SU-DHL-6 (cell line): Measurements from ENCODE around the gene KLRK1.

Experiments used
- H2AFZ ChIP-seq: fragments of 200-600 bp; sonication (generic); 2 replicates; pipeline ENCODE4 v1.6.1; 2014; ENCODE audit warnings: low read depth, mild to moderate bottlenecking, moderate library complexity, mixed read lengths, antibody characterized with exemption, low read length; ENCODE audit not compliant: severe bottlenecking
- H3F3A ChIP-seq: fragments of 200-600 bp; shearing (Covaris generic); 2 replicates; pipeline ENCODE4 v1.6.0; 2016; ENCODE audit warnings: antibody characterized with exemption, mild to moderate bottlenecking; ENCODE audit not compliant: insufficient read depth
- H3K27ac ChIP-seq: fragments of 200-600 bp; sonication (generic); 2 replicates; pipeline ENCODE4 v1.5.1; 2016; ENCODE audit warnings: low read depth, mild to moderate bottlenecking, low read length, moderate library complexity, mixed read lengths
- H3K27me3 ChIP-seq: fragments of 200-600 bp; sonication (generic), shearing (Covaris generic); 2 replicates; pipeline ENCODE4 v1.6.0; 2014; ENCODE audit warnings: mild to moderate bottlenecking, low read length
- H3K36me3 ChIP-seq: fragments of 200-600 bp; sonication (generic); 2 replicates; pipeline ENCODE4 v1.6.1; 2014; ENCODE audit warnings: mild to moderate bottlenecking, low read length, mixed read lengths
- H3K4me2 ChIP-seq: fragments of 300-600, 200-600 bp; shearing (Covaris generic), sonication (generic); 2 replicates; pipeline ENCODE4 v1.6.0; 2014; ENCODE audit warnings: low read length, low read depth, mild to moderate bottlenecking; ENCODE audit not compliant: poor library complexity, severe bottlenecking
- H3K4me3 ChIP-seq: fragments of 200-600 bp; sonication (generic); 2 replicates; pipeline ENCODE4 v1.5.1; 2014; ENCODE audit warnings: antibody characterized with exemption, low read length, mild to moderate bottlenecking, mixed read lengths; ENCODE audit not compliant: insufficient read depth, poor library complexity, severe bottlenecking
- H3K79me2 ChIP-seq: fragments of 200-600 bp; sonication (generic); 2 replicates; pipeline ENCODE4 v1.6.1; 2014; ENCODE audit warnings: mild to moderate bottlenecking, low read length, moderate library complexity; ENCODE audit not compliant: insufficient read depth
- H3K9ac ChIP-seq: fragments of 200-600 bp; sonication (generic); 2 replicates; pipeline ENCODE4 v1.7.0; 2014; ENCODE audit warnings: mild to moderate bottlenecking, low read length
- H3K9me2 ChIP-seq: fragments of 200-600 bp; sonication (generic); replicated peaks from 2 replicates; pipeline ENCODE4 v1.6.1; 2014; ENCODE audit warnings: low read length; ENCODE audit not compliant: insufficient read depth
- H3K9me3 ChIP-seq: fragments of 200-600 bp; sonication (generic); 2 replicates; pipeline ENCODE4 v1.6.1; 2014; ENCODE audit warnings: low read length, mixed read lengths; ENCODE audit not compliant: insufficient read depth
- H4K20me1 ChIP-seq: fragments of 200-600 bp; sonication (generic); 2 replicates; pipeline ENCODE4 v1.6.1; 2014; ENCODE audit warnings: low read depth, mild to moderate bottlenecking, antibody characterized with exemption, low read length, moderate library complexity, mixed read lengths
- EZH2phosphoT487 ChIP-seq: fragments of 200-600 bp; sonication (generic), shearing (Covaris generic); conservative IDR thresholded peaks from 2 replicates; pipeline ENCODE4 v1.6.1; 2018; ENCODE audit warnings: mild to moderate bottlenecking, antibody characterized with exemption, low read length, moderate library complexity, mixed read lengths
- TF ChIP-seq, protein P1 (sequence below): fragments of 200-600 bp; sonication (generic); IDR thresholded peaks from one replicate; pipeline ENCODE4 v1.5.1; 2017; ENCODE audit warnings: antibody characterized with exemption, mild to moderate bottlenecking, low read length, moderate library complexity; ENCODE audit not compliant: insufficient read depth, poor library complexity, severe bottlenecking

Gene KLRK1

DNA sequence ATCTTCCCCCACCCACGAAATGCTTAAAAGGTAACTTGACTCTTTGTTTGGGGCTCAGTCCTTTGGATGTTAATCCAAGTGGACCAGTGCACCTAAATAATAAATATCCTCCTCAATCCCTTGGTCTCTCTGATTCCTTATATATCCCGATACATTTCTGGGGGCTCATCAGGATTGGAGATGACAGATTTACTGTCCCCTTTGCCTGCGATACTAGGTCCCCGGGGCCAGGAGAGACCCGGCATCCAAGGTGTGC, 26.3 kb downstream of the KLRK1 start:
- no peaks in the 10 kb centered on the region for H3K79me2 ChIP-seq
- no peaks in the 10 kb centered on the region for H3K36me3 ChIP-seq
- no peak overlapping the region for H3K9ac ChIP-seq
- H3K27ac ChIP-seq, result no peak overlapping the region
- no peak overlapping the region for H3K4me2 ChIP-seq
- no peaks in the 10 kb centered on the region for H3K27me3 ChIP-seq
- H3F3A ChIP-seq, result no peaks in the 10 kb centered on the region
- H3K9me2 ChIP-seq, result no peaks in the 10 kb centered on the region
- no peaks in the 10 kb centered on the region for H4K20me1 ChIP-seq
- no peak overlapping the region for H2AFZ ChIP-seq
- no peaks in the 10 kb centered on the region for H3K9me3 ChIP-seq
- no peak for TF ChIP-seq EZH2phosphoT487
- TF ChIP-seq, protein P1, sequence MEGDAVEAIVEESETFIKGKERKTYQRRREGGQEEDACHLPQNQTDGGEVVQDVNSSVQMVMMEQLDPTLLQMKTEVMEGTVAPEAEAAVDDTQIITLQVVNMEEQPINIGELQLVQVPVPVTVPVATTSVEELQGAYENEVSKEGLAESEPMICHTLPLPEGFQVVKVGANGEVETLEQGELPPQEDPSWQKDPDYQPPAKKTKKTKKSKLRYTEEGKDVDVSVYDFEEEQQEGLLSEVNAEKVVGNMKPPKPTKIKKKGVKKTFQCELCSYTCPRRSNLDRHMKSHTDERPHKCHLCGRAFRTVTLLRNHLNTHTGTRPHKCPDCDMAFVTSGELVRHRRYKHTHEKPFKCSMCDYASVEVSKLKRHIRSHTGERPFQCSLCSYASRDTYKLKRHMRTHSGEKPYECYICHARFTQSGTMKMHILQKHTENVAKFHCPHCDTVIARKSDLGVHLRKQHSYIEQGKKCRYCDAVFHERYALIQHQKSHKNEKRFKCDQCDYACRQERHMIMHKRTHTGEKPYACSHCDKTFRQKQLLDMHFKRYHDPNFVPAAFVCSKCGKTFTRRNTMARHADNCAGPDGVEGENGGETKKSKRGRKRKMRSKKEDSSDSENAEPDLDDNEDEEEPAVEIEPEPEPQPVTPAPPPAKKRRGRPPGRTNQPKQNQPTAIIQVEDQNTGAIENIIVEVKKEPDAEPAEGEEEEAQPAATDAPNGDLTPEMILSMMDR, result no peak
- no peak overlapping the region for H3K4me3 ChIP-seq

DNA sequence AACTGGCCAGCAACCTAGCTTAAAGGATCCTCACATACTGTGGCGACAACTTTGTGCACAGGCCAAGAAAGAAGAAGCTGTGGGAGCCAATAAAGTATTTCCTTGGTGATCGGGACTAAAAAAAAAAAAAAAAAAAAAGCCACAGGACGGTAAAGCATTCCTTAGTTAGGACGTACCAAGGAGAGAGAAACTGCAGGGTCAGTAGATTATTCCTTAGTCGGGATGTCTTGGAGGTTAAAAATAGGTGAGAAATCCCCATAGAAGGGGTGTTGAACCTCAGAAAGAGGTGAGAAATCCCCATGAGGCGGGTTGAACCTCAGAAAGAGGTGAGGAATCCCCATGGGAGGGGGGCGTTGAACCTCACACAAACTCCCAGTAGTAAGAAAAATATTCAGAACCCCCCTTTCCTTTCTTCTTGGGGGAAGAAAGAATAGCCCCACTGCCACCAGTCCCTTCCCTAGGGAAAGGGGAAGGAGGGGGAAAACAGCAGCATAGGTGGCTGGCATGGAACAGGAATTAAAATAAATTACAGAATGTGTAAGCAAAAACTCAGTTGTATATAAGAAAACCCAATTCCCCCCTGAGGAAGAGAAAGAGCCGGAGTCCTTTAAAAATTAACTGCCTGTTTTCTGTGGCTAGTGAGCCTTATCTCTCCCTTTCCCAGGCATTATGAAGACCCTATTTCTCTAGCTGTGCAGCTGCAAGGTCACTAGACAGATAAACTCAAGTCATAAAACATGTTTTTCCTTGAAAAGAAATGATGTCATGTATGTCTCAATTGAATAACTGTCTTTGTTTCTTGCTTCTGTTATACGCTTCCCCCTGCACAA, 26.8 kb downstream of the KLRK1 start:
- Histone ChIP-seq H3F3A (no peaks in the 10 kb centered on the region), H3K9me3 (no peaks in the 10 kb centered on the region), H3K27ac (no peak overlapping the region), H3K4me2 (no peak overlapping the region), H3K27me3 (no peaks in the 10 kb centered on the region), H4K20me1 (no peaks in the 10 kb centered on the region), H3K9me2 (no peaks in the 10 kb centered on the region), H2AFZ (no peak overlapping the region), H3K9ac (no peak overlapping the region), H3K79me2 (no peaks in the 10 kb centered on the region), H3K4me3 (no peak overlapping the region), H3K36me3 (no peaks in the 10 kb centered on the region)
- TF ChIP-seq, protein P1, result no peak
- no peak for TF ChIP-seq EZH2phosphoT487

DNA sequence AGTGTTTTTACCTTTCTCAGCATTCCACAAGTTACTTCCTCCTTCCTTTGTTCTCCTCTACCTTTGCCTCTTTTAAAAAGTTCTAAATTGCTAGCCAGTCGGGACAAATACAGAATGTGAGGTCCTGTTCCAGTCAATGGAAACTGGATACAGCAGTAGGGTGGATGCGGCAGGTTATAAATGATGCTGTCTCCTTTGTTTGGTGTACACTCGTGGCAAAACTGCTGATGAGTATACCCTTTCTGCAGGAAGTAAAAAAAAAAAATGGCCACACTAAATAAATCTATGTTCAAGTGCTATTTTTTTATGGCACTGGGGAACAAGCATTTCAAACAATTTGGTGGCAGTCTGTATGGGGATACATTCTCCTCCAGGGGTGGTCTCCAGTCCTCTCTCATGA, 27.5 kb downstream of the KLRK1 start:
- no peak overlapping the region for H3K4me3 ChIP-seq
- no peaks in the 10 kb centered on the region for H3F3A ChIP-seq
- H3K9me3 ChIP-seq, result no peaks in the 10 kb centered on the region
- H2AFZ ChIP-seq, result no peak overlapping the region
- H3K4me2 ChIP-seq, result no peak overlapping the region
- H3K79me2 ChIP-seq, result no peaks in the 10 kb centered on the region
- H3K27me3 ChIP-seq, result no peaks in the 10 kb centered on the region
- TF ChIP-seq EZH2phosphoT487, result no peak
- TF ChIP-seq, protein P1, result no peak
- H4K20me1 ChIP-seq, result no peaks in the 10 kb centered on the region
- H3K9me2 ChIP-seq, result no peaks in the 10 kb centered on the region
- no peak overlapping the region for H3K9ac ChIP-seq
- no peaks in the 10 kb centered on the region for H3K36me3 ChIP-seq
- H3K27ac ChIP-seq, result no peak overlapping the region
